HepG2 (cell line): ENCODE results near the gene FBLN7. TPM values are rescaled to one million over a fixed set of nuclear protein-coding genes. Genes with fewer than 3 reads are reported as not detected.

Experiments used
- ARID3A ChIP-seq: IDR thresholded peaks from 2 replicates; pipeline ENCODE4 v1.6.1; 2012; ENCODE audit warnings: low read depth, low read length, improper control_type of control experiment
- CHCHD3 ChIP-seq: sonication (generic); formaldehyde crosslinking; IDR thresholded peaks from 2 replicates; pipeline ENCODE4 v1.8.0; 2022; ENCODE audit warnings: mild to moderate bottlenecking, missing genetic modification reagents, moderate library complexity
- FIP1L1 ChIP-seq: fragments of 200-400 bp; formaldehyde crosslinking; IDR thresholded peaks from 2 replicates; pipeline ENCODE4 v1.6.1; 2018; ENCODE audit warnings: low read depth, mild to moderate bottlenecking, low read length, moderate library complexity, borderline replicate concordance; ENCODE audit not compliant: insufficient read depth
- FOXM1 ChIP-seq: sonication (generic); formaldehyde crosslinking; IDR thresholded peaks from 2 replicates; pipeline ENCODE4 v1.5.0; 2020; ENCODE audit warnings: missing genetic modification reagents
- GZF1 ChIP-seq: sonication (generic); formaldehyde crosslinking; IDR thresholded peaks from 2 replicates; pipeline ENCODE4 v1.5.1; 2020; ENCODE audit warnings: mild to moderate bottlenecking, missing genetic modification reagents
- MYNN ChIP-seq: sonication (generic); formaldehyde crosslinking; IDR thresholded peaks from 2 replicates; pipeline ENCODE4 v1.4.0; 2020; ENCODE audit warnings: mild to moderate bottlenecking, low read depth, missing genetic modification reagents
- NPAS2 ChIP-seq: sonication (generic); formaldehyde crosslinking; IDR thresholded peaks from 2 replicates; pipeline ENCODE4 v1.8.0; 2022; ENCODE audit warnings: mild to moderate bottlenecking, missing genetic modification reagents, borderline replicate concordance
- PAX8 ChIP-seq: sonication (generic); formaldehyde crosslinking; IDR thresholded peaks from 2 replicates; pipeline ENCODE4 v1.8.0; 2022; ENCODE audit warnings: mild to moderate bottlenecking, missing genetic modification reagents, borderline replicate concordance
- PRMT3 ChIP-seq: sonication (generic); formaldehyde crosslinking; IDR thresholded peaks from 2 replicates; pipeline ENCODE4 v1.8.1; 2022; ENCODE audit warnings: low read depth, mild to moderate bottlenecking, moderate library complexity, missing genetic modification reagents, borderline replicate concordance
- RORA ChIP-seq: sonication (generic); formaldehyde crosslinking; IDR thresholded peaks from 2 replicates; pipeline ENCODE4 v1.5.0; 2020; ENCODE audit warnings: mild to moderate bottlenecking, missing genetic modification reagents, moderate library complexity
- ZNF230 ChIP-seq: sonication (generic); formaldehyde crosslinking; IDR thresholded peaks from 2 replicates; pipeline ENCODE4 v1.4.0; 2020; ENCODE audit warnings: mild to moderate bottlenecking, missing genetic modification reagents
- ZNF383 ChIP-seq: sonication (generic); formaldehyde crosslinking; IDR thresholded peaks from 2 replicates; pipeline ENCODE4 v1.4.0; 2020; ENCODE audit warnings: missing genetic modification reagents, mild to moderate bottlenecking, borderline replicate concordance
- ZNF768 ChIP-seq: sonication (generic); formaldehyde crosslinking; IDR thresholded peaks from 2 replicates; pipeline ENCODE4 v1.4.0; 2020; ENCODE audit warnings: missing genetic modification reagents
- polyA plus RNA-seq, 8 experiments: library from polyadenylated mRNA; depleted of rRNA in 3 of 8; stranded (reverse) in 7 of 8; unstranded in 1 of 8; fragments of >200 nt; fragmentation: Illumina TruSeq in 4 of 8; extraction: Trizol in 4 of 8; gene quantifications; 2 replicates each; pipeline versions ENCODE4 v1.2.1 to v1.2.3, GENCODE V29; 2011 to 2016; ENCODE audit warnings: low read depth in 4 of 8, missing spikeins in 1 of 8, mixed read lengths in 1 of 8; ENCODE audit not compliant: insufficient read depth in 1 of 8
- total RNA-seq, 5 experiments: library from RNA; depleted of rRNA; stranded (reverse); fragments of >200 nt; fragmentation: Illumina TruSeq; extraction: Trizol; gene quantifications; 2 replicates each; pipeline ENCODE4 v1.2.3, GENCODE V29; 2016; ENCODE audit warnings: low read depth in 1 of 5
- TF ChIP-seq, protein P1 (sequence below): sonication (generic); formaldehyde crosslinking; IDR thresholded peaks from 2 replicates; pipeline ENCODE4 v1.4.0; 2020; ENCODE audit warnings: mild to moderate bottlenecking, missing genetic modification reagents
- TF ChIP-seq, protein P2 (sequence below): sonication (generic); formaldehyde crosslinking; IDR thresholded peaks from 2 replicates; pipeline ENCODE4 v1.5.1; 2020; ENCODE audit warnings: mild to moderate bottlenecking, missing genetic modification reagents, borderline replicate concordance
- TF ChIP-seq, protein P3 (sequence below): sonication (generic); formaldehyde crosslinking; IDR thresholded peaks from 2 replicates; pipeline ENCODE4 v1.4.0; 2020; ENCODE audit warnings: mild to moderate bottlenecking, low read depth, missing genetic modification reagents

The FBLN7 gene
- total and polyA plus RNA-seq, 2 of the 13 experiments (the other 11 are each of a cell fraction or from before 2014, with no cell fraction given), result 1.4 to 2.3 TPM

DNA sequence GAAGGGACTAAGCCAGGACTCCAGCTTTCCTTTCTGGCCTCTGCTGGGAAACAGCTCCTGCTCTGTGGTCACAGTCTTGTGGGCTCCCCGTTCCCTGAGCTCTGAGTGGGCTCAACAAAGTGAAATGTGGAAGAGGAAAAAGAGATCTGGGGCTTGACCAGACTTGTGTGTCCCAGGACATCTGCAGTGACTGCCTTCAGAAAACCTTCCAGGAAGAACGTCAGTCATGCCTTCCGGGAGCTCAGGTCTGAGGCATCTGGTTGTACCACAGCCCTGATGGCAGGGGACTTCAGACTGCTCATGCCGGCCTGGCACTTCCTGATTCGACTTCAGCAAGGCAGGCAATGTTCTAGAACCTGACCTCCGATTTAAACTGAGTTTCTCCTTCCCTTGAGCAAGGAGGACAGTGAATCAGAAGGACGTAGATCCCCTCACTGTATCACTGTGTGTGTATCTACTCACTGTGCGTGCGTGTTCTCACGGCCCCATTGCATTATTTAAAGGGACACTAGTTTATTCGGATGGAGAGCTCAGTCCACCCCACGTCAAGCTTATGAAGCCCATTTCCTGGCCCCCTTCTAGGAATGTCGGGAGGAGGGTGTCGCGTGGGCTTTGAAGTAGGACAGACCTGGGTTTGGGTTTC lies 548 bp upstream of the FBLN7 start (continued):
- TF ChIP-seq, protein P1, sequence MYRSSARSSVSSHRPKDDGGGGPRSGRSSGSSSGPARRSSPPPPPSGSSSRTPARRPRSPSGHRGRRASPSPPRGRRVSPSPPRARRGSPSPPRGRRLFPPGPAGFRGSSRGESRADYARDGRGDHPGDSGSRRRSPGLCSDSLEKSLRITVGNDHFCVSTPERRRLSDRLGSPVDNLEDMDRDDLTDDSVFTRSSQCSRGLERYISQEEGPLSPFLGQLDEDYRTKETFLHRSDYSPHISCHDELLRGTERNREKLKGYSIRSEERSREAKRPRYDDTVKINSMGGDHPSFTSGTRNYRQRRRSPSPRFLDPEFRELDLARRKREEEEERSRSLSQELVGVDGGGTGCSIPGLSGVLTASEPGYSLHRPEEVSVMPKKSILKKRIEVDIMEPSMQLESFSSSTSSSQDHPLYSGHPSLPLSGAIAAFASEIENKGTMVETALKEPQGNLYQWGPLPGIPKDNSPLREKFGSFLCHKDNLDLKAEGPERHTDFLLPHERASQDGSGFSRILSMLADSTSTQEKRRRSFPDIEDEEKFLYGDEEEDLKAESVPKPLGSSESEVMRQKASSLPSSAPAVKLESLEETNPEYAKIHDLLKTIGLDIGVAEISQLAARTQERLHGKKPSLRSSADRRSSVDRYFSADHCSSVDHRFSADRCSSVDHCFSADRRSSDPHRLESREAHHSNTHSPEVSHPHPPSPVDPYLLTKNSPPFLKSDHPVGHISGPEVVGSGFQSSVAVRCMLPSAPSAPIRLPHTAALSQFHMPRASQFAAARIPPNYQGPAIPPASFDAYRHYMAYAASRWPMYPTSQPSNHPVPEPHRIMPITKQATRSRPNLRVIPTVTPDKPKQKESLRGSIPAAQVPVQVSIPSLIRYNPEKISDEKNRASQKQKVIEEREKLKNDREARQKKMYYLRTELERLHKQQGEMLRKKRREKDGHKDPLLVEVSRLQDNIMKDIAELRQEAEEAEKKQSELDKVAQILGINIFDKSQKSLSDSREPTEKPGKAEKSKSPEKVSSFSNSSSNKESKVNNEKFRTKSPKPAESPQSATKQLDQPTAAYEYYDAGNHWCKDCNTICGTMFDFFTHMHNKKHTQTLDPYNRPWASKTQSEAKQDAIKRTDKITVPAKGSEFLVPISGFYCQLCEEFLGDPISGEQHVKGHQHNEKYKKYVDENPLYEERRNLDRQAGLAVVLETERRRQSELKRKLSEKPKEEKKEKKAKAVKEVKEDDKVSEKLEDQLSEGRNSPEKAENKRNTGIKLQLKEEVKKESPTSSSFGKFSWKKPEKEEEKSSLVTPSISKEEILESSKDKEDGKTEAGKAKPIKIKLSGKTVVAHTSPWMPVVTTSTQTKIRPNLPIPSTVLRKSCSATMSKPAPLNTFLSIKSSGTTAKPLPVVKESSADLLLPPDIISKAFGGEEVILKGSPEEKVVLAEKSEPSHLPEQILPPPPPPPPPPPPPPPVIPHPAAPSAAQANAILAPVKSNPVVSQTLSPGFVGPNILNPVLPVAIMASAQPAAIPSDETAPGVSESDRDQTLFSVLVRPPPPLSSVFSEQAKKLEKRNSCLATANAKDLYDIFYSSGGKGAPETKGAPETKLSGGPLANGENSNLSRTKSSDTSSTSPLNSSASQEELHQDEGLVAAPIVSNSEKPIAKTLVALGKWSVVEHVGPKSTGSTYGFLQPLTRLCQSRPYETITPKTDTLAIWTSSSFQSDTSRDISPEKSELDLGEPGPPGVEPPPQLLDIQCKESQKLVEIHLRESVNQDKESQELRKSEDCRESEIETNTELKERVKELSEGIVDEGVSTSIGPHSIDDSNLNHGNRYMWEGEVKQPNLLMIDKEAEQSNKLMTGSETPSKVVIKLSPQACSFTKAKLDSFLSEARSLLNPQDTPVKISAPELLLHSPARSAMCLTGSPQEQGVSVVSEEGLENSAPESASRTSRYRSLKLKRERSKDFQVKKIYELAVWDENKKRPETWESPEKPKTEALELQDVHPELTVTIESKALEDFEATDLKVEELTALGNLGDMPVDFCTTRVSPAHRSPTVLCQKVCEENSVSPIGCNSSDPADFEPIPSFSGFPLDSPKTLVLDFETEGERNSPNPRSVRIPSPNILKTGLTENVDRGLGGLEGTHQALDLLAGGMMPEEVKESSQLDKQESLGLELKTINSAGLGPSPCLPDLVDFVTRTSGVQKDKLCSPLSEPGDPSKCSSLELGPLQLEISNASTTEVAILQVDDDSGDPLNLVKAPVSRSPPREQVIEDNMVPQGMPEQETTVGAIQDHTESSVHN (CRISPR knock-in tag), result 0 out of 2 replicates have a peak, but pooled peaks have one; percentile 42
- TF ChIP-seq PRMT3 (no peak), FIP1L1 (no peak), ZNF768 (CRISPR knock-in tag) (no peak), GZF1 (no peak), MYNN (CRISPR knock-in tag) (no peak), CHCHD3 (CRISPR knock-in tag) (no peak), ARID3A (no peak), RORA (no peak), PAX8 (CRISPR knock-in tag) (no peak), NPAS2 (CRISPR knock-in tag) (0 out of 2 replicates have a peak, but pooled peaks have one; percentile 62), ZNF383 (CRISPR knock-in tag) (no peak), FOXM1 (CRISPR knock-in tag) (no peak), ZNF230 (CRISPR knock-in tag) (no peak)
- TF ChIP-seq, protein P2, sequence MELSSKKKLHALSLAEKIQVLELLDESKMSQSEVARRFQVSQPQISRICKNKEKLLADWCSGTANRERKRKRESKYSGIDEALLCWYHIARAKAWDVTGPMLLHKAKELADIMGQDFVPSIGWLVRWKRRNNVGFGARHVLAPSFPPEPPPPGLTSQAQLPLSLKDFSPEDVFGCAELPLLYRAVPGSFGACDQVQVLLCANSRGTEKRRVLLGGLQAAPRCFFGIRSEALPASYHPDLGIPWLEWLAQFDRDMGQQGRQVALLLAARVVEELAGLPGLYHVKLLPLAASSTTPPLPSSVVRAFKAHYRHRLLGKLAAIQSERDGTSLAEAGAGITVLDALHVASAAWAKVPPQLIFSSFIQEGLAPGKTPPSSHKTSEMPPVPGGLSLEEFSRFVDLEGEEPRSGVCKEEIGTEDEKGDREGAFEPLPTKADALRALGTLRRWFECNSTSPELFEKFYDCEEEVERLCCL (CRISPR knock-in tag), result 0 out of 2 replicates have a peak, but pooled peaks have one; percentile 50
- TF ChIP-seq, protein P3, sequence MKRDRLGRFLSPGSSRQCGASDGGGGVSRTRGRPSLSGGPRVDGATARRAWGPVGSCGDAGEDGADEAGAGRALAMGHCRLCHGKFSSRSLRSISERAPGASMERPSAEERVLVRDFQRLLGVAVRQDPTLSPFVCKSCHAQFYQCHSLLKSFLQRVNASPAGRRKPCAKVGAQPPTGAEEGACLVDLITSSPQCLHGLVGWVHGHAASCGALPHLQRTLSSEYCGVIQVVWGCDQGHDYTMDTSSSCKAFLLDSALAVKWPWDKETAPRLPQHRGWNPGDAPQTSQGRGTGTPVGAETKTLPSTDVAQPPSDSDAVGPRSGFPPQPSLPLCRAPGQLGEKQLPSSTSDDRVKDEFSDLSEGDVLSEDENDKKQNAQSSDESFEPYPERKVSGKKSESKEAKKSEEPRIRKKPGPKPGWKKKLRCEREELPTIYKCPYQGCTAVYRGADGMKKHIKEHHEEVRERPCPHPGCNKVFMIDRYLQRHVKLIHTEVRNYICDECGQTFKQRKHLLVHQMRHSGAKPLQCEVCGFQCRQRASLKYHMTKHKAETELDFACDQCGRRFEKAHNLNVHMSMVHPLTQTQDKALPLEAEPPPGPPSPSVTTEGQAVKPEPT, result no peak
